Lower lobe of right lung (tissue), 2 donors: ENCODE measurements around the gene BCL2. TPM values are rescaled to one million over a fixed set of nuclear protein-coding genes. Genes with fewer than 3 reads are reported as not detected.

Source experiments
- ATAC-seq, 2 donors: fragments of 200-7000 bp; cut with Tn5 transposase; one replicate each; pipeline ENCODE4 v1.9.1; 2020 to 2022; ENCODE audit warnings: mild to moderate bottlenecking in 2 of 2, moderate library complexity in 2 of 2
- DNase-seq: peaks from one replicate; pipeline ENCODE4 v3.0.0-alpha.2; 2020
- H3K27ac ChIP-seq: fragments of 200-600 bp; one replicate; pipeline ENCODE4 v1.8.0; 2022
- H3K27me3 ChIP-seq: fragments of 200-600 bp; one replicate; pipeline ENCODE4 v1.8.0; 2022; ENCODE audit warnings: low read depth
- H3K36me3 ChIP-seq: fragments of 200-600 bp; one replicate; pipeline ENCODE4 v1.8.0; 2022; ENCODE audit warnings: mild to moderate bottlenecking
- H3K4me1 ChIP-seq: fragments of 200-600 bp; one replicate; pipeline ENCODE4 v1.8.0; 2022
- H3K4me3 ChIP-seq: fragments of 200-600 bp; one replicate; pipeline ENCODE4 v1.8.0; 2022; ENCODE audit warnings: mild to moderate bottlenecking
- H3K9me3 ChIP-seq: fragments of 200-600 bp; one replicate; pipeline ENCODE4 v1.8.0; 2022
- CTCF ChIP-seq: fragments of 200-600 bp; IDR thresholded peaks from one replicate; pipeline ENCODE4 v1.8.0; 2022; ENCODE audit warnings: antibody characterized with exemption, mild to moderate bottlenecking
- intact Hi-C: fragments of 100-400 bp; cut with DNase I; formaldehyde crosslinking; loops from one replicate; pipeline ENCODE4 v1.11.0; 2022
- total RNA-seq: library from RNA; stranded (reverse); fragmentation: NEBNext Ultra II Directional; extraction: Animal tissue kit (Norgen Biotek cat#: 25700); gene quantifications from one replicate; pipeline ENCODE4 v1.2.1, GENCODE V29; 2021
- donor health status: DM: no; HTN: yes; CAD: no; lungs with severe emphysema.

Gene BCL2
- total RNA-seq, 1 donor from 2014 or later, result 11.0 TPM

DNA sequence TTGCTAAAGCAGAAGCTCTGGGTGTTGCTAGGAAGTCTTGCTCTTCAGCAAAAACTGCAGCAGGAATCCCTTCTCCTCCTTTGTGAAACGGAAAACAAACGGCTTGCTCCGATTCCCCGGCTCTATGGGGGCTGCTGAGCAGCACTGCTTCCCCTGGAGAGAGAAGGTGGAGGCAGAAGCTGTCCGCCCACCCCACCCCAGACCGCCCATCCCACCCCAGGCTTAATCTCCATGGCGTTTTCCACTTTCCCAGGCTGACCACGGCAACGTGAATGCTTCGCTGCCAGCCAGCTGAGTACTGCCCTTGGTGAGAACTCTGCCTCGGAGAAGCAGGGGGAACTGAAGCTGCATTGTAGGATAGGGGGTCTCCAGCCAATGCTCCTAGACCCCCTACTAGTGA, 139.2 kb downstream of the BCL2 start:
- no peak for ATAC-seq
- intact Hi-C loops, result no loop called here
- Histone ChIP-seq H3K36me3 (no peaks in the 10 kb centered on the region), H3K4me3 (no peak overlapping the region), H3K27me3 (no peaks in the 10 kb centered on the region), H3K27ac (no peak overlapping the region), H3K9me3 (no peaks in the 10 kb centered on the region), H3K4me1 (peaks cover 7% of the 10 kb centered on the region)
- TF ChIP-seq CTCF, result no peak
- DNase-seq, result no peak

DNA sequence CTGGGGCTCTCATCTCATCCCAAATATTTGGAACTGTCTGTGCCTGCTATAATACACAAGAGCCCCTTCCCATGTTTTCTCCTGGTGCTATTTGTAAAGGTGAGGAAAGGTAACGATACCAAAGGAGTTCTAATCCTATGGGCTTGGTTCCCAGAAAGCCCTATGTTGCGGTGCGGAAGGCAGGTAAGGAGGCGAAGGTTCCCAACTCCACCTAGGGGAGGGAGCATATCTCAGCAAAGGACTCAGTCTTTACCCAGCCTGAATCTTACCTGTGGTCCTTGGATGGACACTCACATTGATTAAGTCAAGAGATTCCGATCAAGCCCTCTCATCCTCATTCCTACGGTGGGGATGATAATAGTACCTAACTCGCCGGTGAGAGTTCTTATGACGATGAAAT, 140.1 kb downstream of the BCL2 start:
- no peaks in the 10 kb centered on the region for H3K9me3 ChIP-seq
- ATAC-seq (no peak), DNase-seq (no peak)
- H3K27me3 ChIP-seq, result no peaks in the 10 kb centered on the region
- peaks cover 7% of the 10 kb centered on the region for H3K4me1 ChIP-seq
- no peak overlapping the region for H3K27ac ChIP-seq
- H3K36me3 ChIP-seq, result no peaks in the 10 kb centered on the region
- no peak overlapping the region for H3K4me3 ChIP-seq
- intact Hi-C loops, result no loop called here
- no peak for TF ChIP-seq CTCF

DNA sequence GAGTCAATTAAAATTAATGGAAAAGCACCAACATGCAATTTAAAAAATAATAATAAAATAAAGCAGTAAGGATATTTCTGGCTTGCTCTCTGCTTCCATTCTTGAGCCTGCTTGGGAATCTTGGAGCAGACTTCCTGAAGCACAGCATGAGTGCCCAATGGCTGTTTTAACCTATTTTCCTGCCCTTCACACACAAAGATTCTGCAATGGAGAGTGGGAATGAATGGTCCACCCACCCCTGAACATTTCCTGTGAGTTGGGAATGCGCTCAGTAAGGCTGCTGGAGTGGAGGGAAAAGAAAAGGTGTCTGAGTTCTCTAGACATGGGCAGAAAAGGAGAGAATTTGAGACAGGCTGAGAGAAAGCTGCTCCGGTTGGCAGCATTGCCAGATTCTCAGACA, 140.6 kb downstream of the BCL2 start:
- DNase-seq, result no peak
- no peak for TF ChIP-seq CTCF
- no peak overlapping the region for H3K4me3 ChIP-seq
- intact Hi-C loops, result no loop called here
- H3K27ac ChIP-seq, result no peak overlapping the region
- no peaks in the 10 kb centered on the region for H3K36me3 ChIP-seq
- H3K4me1 ChIP-seq, result peaks cover 7% of the 10 kb centered on the region
- H3K9me3 ChIP-seq, result no peaks in the 10 kb centered on the region
- no peaks in the 10 kb centered on the region for H3K27me3 ChIP-seq
- no peak for ATAC-seq

DNA sequence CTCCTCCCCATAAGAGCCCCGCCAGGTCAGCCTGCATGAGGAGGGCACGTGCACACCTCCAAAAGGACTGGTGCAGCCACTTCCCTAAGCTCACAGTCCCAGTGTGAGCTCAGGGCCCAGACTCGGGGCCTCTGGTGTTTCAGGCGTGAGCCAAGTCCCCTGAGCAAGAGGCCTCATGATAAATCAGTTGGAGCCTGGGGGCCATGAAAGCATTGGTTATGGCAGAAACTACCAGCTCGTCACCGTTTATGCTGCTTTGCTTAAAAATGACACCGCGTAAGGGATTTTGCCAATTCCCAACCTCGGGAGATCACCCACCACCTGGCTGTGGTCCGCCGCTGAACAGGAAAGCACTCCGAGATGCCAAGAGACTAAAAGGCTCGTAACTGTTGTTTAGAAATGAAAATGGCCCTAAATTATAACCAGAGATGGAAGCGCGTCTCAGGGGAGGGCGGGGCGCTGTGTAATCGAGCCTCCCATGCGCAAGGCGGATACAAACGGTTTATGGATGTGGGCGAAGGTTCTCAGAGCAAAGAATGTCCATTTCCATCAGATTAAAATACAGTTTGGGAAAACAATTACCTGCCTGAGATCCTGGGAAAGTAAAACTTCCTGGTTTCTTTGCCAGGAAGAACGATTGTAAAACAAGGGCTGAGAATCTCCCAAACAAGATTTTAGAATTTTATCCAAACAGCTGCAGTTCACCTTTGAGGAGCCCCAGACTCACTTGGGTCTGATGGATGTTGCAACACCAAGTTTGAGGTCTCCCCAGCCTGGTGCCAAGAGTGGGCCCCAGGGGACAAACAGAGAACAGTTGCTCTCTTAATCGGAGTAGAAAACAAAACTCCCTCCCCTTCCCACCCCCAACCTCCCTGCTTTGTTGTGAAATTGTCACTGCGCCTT, 141.4 kb downstream of the BCL2 start:
- Histone ChIP-seq H3K9me3 (no peaks in the 10 kb centered on the region), H3K4me3 (no peak overlapping the region), H3K36me3 (no peaks in the 10 kb centered on the region), H3K4me1 (peaks cover 6% of the 10 kb centered on the region), H3K27ac (no peak overlapping the region), H3K27me3 (no peaks in the 10 kb centered on the region)
- TF ChIP-seq CTCF, result no peak
- intact Hi-C loops, result no loop called here
- DNase-seq (no peak), ATAC-seq (no peak)

- intact Hi-C loops, result no loop called here
- ATAC-seq (no peak), DNase-seq (no peak)
- Histone ChIP-seq H3K9me3 (no peaks in the 10 kb centered on the region), H3K36me3 (no peaks in the 10 kb centered on the region), H3K4me1 (peaks cover 4% of the 10 kb centered on the region), H3K27ac (no peak overlapping the region), H3K27me3 (no peaks in the 10 kb centered on the region), H3K4me3 (no peak overlapping the region)
- no peak for TF ChIP-seq CTCF
Measured at GRCh38 chr18:63177259-63177658, 142.3 kb downstream of the BCL2 start.
